Tibial nerve (tissue), 4 donors: ENCODE results near the gene DHX15.

Experiments
- EP300 ChIP-seq, 2 donors: sonication (generic); formaldehyde crosslinking; IDR thresholded peaks; one replicate each; pipeline ENCODE4 v1.6.1; 2017; ENCODE audit warnings: antibody characterized with exemption in 2 of 2, mild to moderate bottlenecking in 1 of 2
- POLR2A ChIP-seq, 2 donors: fragments of 450-650 bp; IDR thresholded peaks; one replicate each; pipeline ENCODE4 v1.6.1; 2017; ENCODE audit warnings: antibody characterized with exemption in 2 of 2, mild to moderate bottlenecking in 2 of 2, moderate library complexity in 2 of 2
- TF ChIP-seq, protein P1 (sequence below), 5 experiments: fragments of 200-600 bp in 3 of 5; fragments of 450-650 bp in 2 of 5; sonication (generic) in 3 of 5; IDR thresholded peaks; one replicate each; pipeline ENCODE4 v1.5.1; 2016 to 2019; ENCODE audit warnings: antibody characterized with exemption in 5 of 5, mild to moderate bottlenecking in 3 of 5, moderate library complexity in 2 of 5

- TF ChIP-seq POLR2A (IDR thresholded peaks at IDR 0.05) (no peak), EP300 (IDR thresholded peaks at IDR 0.05) (no peak)
- TF ChIP-seq, protein P1, sequence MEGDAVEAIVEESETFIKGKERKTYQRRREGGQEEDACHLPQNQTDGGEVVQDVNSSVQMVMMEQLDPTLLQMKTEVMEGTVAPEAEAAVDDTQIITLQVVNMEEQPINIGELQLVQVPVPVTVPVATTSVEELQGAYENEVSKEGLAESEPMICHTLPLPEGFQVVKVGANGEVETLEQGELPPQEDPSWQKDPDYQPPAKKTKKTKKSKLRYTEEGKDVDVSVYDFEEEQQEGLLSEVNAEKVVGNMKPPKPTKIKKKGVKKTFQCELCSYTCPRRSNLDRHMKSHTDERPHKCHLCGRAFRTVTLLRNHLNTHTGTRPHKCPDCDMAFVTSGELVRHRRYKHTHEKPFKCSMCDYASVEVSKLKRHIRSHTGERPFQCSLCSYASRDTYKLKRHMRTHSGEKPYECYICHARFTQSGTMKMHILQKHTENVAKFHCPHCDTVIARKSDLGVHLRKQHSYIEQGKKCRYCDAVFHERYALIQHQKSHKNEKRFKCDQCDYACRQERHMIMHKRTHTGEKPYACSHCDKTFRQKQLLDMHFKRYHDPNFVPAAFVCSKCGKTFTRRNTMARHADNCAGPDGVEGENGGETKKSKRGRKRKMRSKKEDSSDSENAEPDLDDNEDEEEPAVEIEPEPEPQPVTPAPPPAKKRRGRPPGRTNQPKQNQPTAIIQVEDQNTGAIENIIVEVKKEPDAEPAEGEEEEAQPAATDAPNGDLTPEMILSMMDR (IDR thresholded peaks at IDR 0.05) = no peak
Observed at GRCh38 chr4:24622146-24622834, 37.9 kb upstream of the DHX15 start.
